Right renal cortex interstitium (tissue), 3 donors: ENCODE data around the gene CDK14. TPM values are rescaled to one million over a fixed set of nuclear protein-coding genes. Genes with fewer than 3 reads are reported as not detected.

ENCODE experiments used
- DNase-seq, 3 donors: peaks; one replicate each; pipeline ENCODE4 v3.0.0-alpha.2; 2013; ENCODE audit warnings: low read depth in 3 of 3, low spot score in 2 of 3
- polyA plus RNA-seq, 3 donors: library from polyadenylated mRNA; unstranded; fragments of 120-200 nt; gene quantifications; one replicate each; pipeline ENCODE4 v1.2.1, GENCODE V29; 2013; ENCODE audit not compliant: insufficient read length in 3 of 3

The CDK14 gene
- polyA plus RNA-seq, 3 donors: 33.6 to 38.4 (median 36.2) TPM

- DNase-seq: no peak
These were observed 81.6 kb downstream of the CDK14 start for GRCh38 chr7:90677486-90678404.

DNA sequence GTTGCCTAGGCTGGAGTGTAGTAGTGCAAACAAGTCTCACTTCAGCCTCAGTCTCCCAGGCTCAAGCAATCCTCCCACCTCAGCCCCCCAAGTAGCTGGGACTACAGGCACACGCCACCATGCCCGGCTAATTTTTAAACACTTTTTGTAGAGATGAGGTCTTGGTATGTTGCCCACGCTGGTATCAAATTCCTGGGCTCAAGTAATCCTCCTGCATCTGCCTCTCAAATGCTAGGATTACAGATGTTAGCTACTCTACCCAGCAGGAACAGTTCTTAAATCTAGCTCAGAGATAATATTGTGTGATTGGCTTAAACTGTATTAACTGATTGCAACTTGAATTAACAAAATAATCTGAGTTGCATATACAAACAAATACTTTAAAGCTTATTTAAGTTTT is 82.9 kb downstream of the CDK14 start:
- DNase-seq: no peak

GRCh38 chr7:90680484-90680883 is 84.4 kb downstream of the CDK14 start:
- DNase-seq: no peak

DNA sequence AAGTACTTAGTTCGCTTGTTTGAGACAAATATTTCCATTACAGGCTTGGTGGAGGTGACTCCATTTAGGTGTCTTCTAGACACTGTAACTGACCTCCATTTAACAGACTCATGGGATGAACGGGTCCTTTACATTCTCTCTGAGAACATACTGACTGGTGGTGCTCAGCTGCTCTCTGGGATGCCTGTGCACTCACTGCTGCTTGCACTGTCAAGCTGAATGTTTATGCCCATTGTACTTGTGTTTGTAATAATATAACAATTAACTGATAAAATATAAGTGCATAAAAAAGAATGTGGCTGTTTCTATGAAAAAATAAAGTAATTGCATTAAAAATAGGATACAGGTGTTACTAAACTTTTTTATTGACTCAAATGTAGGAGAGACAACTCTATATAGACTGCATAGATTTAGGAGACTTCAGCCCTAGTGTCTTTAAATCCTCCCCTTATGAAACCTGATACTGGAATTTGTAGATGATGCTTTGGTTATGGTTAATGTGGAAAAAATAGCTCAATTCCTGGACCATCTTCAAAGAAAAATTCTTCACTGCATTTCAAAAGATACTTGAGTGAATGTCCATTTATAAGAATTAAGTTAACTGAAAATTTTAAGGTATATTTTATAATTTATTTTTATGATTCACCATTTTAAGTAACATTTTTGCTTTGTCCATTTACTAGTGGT is 85.4 kb downstream of the CDK14 start:
- DNase-seq: no peak

DNA sequence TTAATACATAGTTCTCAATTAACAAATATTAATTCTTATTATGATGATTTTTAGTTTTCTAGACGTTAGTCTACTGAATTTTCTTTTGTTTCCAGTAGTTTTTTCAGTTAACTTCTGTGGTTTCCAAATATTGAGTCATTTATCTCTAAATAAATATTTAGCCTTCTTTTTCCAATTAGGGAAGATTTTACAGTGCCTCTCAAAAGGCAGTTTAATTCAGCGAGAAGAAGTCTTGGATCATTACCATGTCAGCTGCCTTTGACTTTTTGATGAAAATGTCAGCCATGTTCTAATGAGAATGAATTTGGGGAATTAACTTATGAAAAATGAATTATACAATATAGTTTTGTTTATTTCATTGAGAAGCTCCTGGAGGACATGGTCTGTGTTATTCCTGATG is 90.0 kb downstream of the CDK14 start:
- no peak for DNase-seq

- DNase-seq: no peak
These were observed 92.7 kb downstream of the CDK14 start for GRCh38 chr7:90688810-90689209.

GRCh38 chr7:90689260-90689659 is 93.1 kb downstream of the CDK14 start:
- no peak for DNase-seq

GRCh38 chr7:90690159-90690858 is 94.2 kb downstream of the CDK14 start:
- DNase-seq: no peak

DNA sequence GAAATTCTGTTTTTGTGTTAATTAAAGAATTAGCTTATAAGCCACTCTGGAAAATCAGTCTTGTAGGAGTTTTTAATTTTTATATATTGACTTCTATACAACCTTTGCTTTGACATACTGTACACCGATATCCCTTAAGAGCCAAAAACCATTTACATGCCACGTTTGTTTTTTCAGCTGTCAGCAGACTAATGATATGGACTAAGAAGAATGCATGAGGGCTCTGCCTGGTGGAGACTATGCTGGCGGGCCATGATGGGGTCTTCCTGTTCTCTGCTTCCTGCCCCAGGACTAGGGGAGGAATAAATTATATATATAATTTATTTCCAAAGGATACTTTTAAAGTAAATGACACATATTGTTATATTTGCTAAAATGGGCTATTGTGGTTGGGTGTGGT is 96.3 kb downstream of the CDK14 start:
- no peak for DNase-seq

- no peak for DNase-seq
These were observed 96.8 kb downstream of the CDK14 start for GRCh38 chr7:90692947-90693346.

DNA sequence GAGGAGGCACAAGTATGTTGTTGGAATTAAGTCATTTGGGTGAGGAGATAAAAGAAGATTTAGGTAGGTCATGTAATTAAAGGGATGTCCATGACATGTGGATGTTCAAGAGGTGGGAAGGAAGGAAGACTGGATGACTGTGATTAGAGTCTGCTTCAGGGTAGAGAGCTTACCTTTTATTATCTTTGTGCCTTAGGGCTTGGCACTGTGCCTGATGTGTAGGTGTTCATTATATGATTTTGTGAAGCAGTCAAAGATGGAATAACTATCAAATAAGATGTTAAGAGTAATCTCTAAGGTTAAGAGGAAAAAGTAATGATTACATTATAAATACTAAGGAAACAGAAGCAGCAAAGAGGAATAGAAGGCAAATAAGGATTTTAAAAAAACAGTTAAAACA is 97.8 kb downstream of the CDK14 start:
- DNase-seq: no peak

DNA sequence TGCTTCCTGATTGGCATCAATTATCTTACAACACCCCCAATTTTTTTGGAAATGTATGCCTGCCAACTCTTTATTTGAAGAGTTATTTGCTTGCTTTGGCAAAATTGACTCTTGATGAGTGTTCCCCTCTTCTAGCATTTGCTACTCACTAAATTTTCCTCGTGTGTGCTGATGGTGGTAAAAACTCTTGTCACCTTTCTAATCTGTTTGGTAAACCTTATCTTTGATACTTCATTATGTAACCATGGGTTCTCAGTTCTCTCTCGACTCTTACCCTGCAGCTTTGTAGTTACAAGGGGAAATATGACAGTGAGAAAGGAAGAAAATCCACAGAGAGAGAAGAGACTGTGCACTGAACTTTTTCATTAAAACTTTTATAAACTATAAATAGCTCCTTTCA is 102.5 kb downstream of the CDK14 start:
- no peak for DNase-seq

GRCh38 chr7:90701021-90701420 is 104.9 kb downstream of the CDK14 start:
- no peak for DNase-seq

- no peak for DNase-seq
These were observed 105.7 kb downstream of the CDK14 start for GRCh38 chr7:90701771-90702170.

DNA sequence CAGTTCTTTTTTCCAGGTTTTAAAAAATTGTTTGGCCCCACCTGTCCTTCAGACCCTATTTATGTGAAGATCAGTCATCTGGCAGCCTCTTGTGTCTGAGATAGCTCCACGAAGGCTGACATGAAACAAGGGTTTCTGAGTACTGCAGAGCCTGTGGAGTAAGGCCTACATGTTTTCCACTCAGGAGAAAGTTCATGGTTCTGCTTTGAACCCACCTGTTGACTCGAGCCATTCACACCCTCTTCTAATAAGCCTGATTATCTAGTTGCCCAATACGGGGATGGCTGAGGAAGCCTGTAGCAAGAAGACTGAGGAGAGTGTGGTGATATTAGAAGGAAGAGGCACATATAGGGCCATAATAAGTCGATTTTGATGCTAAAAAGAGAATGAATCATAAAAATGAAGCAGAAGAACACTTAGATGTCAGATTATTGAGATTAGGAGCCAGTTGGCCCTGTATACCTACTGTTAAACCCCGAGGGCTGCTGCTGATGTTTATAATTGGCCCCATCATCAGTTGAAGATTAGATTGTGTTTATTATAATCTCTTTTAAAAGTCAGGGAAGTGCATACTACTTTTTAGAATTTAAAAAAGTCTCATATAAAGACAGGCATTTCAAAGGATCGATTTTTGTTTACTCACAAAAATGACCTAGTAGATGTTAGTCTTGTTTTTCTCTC is 109.4 kb downstream of the CDK14 start:
- no peak for DNase-seq

GRCh38 chr7:90706072-90706716 is 110.1 kb downstream of the CDK14 start:
- no peak for DNase-seq

GRCh38 chr7:90708841-90709317 is 112.8 kb downstream of the CDK14 start:
- DNase-seq: no peak

- no peak for DNase-seq
These were observed 113.7 kb downstream of the CDK14 start for GRCh38 chr7:90709501-90710465.

DNA sequence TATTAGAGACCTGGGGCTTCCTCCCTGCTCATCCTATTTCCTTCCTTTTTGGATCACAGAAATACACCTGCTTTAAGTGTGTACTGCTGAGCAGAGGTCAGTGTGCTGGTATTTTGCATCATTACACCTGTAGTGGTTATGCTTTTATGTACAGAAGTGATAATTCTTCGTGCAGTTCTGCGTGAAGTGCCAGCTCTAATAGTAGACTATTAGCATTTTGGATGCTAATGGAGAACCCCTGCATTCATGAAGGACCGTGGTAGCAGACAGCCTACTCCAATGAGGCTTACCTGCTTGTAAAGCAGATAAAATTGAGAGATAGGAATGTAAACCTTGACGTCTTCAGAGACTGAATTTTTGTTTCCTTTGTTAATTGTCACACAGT is 114.3 kb downstream of the CDK14 start:
- no peak for DNase-seq
